Stimulated activated effector memory CD8-positive, alpha-beta T cell treated with anti-CD3 and anti-CD28 coated beads, Interleukin-12 subunit alpha, Interleukin-12 subunit beta, amount 100 ng/mL, for 72 hours (primary cell): Measurements from ENCODE around the gene GFER.

Experiments used
- ATAC-seq: fragments of 150-1000 bp; cut with Tn5 transposase; 2 replicates; pipeline ENCODE4 v1.10.0; 2021
- DNase-seq, 2 donors: peaks; one replicate each; pipeline ENCODE4 v3.0.0; 2021 to 2022; ENCODE audit warnings: low spot score in 2 of 2
- H3K27ac Mint-ChIP-seq: one replicate; pipeline ENCODE4 v1.8.0; 2022; ENCODE audit warnings: mild to moderate bottlenecking, mixed read lengths
- H3K36me3 Mint-ChIP-seq: one replicate; pipeline ENCODE4 v1.8.0; 2022; ENCODE audit warnings: mild to moderate bottlenecking, mixed read lengths
- H3K4me1 Mint-ChIP-seq: one replicate; pipeline ENCODE4 v1.8.0; 2022; ENCODE audit warnings: mixed read lengths
- H3K4me3 Mint-ChIP-seq: one replicate; pipeline ENCODE4 v1.8.0; 2022; ENCODE audit warnings: mild to moderate bottlenecking, mixed read lengths
- H3K9me3 Mint-ChIP-seq: one replicate; pipeline ENCODE4 v1.8.0; 2022; ENCODE audit warnings: mixed read lengths

Gene GFER

DNA sequence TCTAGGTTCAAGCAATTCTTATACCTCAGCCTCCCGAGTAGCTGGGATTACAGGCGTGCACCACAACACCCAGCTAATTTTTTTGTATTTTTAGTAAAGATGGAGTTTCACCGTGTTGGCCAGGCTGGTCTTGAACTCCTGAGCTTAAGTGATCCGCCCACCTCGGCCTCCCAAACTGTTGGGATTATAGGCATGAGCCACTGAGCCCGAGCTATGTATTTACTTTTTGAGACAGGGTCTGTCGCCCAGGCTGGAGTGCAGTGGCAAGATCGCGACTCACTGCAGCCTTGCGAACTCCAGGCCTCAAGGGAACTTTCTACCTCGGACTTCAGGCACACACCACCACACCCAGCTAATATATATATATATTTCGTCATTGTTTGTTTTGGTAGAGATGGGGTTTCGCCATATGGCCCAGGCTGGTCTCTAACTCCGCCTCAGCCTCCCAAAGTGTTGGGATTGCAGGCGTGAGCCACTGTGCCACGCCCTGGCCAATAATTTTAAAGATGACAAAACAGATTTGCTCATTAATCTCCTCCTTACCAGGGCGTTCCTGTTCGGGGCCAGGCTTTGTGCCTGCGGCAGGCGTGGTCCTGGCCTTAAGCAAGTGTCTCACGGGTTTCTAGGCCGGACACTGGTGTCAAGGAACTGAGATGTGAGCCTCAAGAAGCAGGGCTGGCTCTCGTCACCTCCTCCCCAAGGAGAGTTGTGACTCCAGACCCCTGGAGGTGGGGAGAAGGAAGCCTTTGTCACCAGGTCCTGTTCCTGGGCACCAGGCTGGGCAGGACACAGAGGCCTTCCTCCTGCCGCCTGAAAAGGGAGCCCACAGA lies 31.3 kb downstream of the GFER start:
- ATAC-seq (no peak), DNase-seq (no peak)

DNA sequence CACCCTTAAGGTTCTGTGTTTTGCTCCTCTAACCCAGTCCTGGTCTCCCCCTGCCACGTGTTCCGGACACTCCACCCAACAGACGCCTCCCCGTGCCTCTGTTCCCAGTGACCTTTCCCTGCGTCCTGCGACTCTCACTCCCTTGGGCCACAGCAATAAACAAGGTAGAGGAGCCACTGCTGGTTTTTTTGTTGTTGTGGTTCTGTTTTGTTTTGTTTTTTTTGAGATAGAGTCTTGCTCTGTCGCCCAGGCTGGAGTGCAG lies 31.9 kb downstream of the GFER start:
- H3K4me3 Mint-ChIP-seq, result no peak overlapping the region
- no peak overlapping the region for H3K27ac Mint-ChIP-seq
- no peaks in the 10 kb centered on the region for H3K36me3 Mint-ChIP-seq
- DNase-seq, result no peak
- peaks cover 5% of the 10 kb centered on the region for H3K4me1 Mint-ChIP-seq
- no peaks in the 10 kb centered on the region for H3K9me3 Mint-ChIP-seq
- ATAC-seq, result no peak

More for the DNA sequence above, 31.3 kb downstream of the GFER start:
- Mint-ChIP-seq H3K9me3 (no peaks in the 10 kb centered on the region), H3K4me3 (no peak overlapping the region), H3K27ac (no peak overlapping the region), H3K4me1 (no peaks in the 10 kb centered on the region), H3K36me3 (peaks cover 1% of the 10 kb centered on the region)

DNA sequence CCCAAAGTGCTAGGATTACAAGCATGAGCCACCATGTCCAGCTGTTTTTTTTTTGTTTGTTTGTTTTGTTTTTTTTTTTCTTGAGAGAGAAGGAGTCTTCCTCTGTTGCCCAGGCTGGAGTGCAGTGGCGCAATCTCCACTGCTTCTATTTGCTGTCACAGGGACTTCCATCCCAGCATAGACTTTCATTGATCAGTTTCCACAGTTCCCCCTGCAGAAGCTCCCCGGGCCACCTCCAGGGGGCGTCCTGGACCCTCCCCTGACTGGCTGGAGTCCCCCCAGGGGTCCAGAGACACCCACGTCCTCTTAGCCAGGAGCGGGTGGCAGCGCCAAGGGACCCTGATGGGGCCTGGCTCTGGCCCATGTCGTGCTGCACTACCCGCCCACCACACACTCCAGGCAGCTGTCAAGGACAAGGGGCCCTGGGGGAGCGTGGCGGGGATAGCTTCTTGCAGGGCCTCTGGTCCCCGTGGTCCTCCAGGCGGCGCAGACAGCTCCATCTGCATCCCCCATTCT lies 32.5 kb downstream of the GFER start:
- Mint-ChIP-seq H3K27ac (no peak overlapping the region), H3K36me3 (no peaks in the 10 kb centered on the region), H3K4me3 (no peak overlapping the region), H3K9me3 (no peaks in the 10 kb centered on the region), H3K4me1 (peaks cover 6% of the 10 kb centered on the region)
- peak in 1 of 2 donors; percentile 74 for DNase-seq
- ATAC-seq, result peak; percentile 39

DNA sequence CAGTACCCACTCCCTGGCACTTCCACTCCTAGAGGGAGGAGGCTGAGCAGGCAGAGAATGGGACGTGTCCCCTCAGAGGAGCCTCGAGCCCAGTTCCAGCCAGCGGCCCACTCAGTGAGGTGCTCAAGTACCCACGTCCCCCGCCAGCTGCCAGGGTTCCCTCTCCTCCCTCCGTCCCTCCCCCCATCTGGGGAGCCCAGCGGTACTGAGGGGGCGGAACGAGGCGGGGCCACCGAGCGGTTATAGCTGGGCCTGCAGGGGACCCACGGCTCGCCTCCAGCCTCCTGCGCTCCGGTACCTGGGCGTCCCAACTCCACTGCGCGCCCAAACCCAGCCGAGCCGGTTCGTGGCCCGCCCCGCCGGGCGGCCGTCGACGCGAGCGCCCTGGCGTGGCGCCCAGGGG lies 35.5 kb downstream of the GFER start, which contains the start of gene NPW:
Gene NPW (plus strand): TSS at position 268 of the 403 bp plus-strand sequence.
- H3K4me3 Mint-ChIP-seq, result peak within 1 kb of the TSS; percentile 33
- H3K36me3 Mint-ChIP-seq, result no peaks in the 10 kb centered on the region
- no peak for DNase-seq
- H3K9me3 Mint-ChIP-seq, result no peaks in the 10 kb centered on the region
- H3K4me1 Mint-ChIP-seq, result peaks cover 19% of the 10 kb centered on the region
- ATAC-seq, result no peak
- H3K27ac Mint-ChIP-seq, result no peak within 1 kb of the TSS

DNA sequence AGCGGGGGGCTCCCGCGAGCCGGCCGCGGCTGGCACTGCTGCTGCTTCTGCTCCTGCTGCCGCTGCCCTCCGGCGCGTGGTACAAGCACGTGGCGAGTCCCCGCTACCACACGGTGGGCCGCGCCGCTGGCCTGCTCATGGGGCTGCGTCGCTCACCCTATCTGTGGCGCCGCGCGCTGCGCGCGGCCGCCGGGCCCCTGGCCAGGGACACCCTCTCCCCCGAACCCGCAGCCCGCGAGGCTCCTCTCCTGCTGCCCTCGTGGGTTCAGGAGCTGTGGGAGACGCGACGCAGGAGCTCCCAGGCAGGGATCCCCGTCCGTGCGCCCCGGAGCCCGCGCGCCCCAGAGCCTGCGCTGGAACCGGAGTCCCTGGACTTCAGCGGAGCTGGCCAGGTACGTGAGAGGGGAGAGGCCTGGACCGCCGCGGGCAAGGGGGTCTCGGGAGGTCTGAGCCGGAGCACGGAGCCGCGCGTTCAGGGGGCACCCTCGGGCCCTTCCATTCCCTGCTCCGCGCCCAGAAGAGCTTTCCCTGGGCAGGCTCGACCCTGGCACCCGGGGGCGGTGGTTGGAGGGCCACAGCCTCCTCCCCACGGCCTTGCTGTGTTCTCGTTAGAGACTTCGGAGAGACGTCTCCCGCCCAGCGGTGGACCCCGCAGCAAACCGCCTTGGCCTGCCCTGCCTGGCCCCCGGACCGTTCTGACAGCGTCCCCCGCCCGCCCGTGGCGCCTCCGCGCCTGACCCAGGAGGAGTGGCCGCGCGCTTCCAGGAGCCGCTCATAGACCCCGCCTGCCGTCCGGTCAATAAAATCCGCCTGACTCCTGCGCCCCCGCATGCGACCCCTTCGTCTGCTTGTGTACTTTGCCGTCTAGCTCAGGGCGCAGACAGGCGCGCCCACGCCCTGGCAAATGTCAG lies 36.2 kb downstream of the GFER start:
- DNase-seq, result no peak
- peaks cover 19% of the 10 kb centered on the region for H3K4me1 Mint-ChIP-seq
- H3K4me3 Mint-ChIP-seq, result peak overlapping the region; percentile 33
- no peak for ATAC-seq
- H3K36me3 Mint-ChIP-seq, result no peaks in the 10 kb centered on the region
- no peak overlapping the region for H3K27ac Mint-ChIP-seq
- no peaks in the 10 kb centered on the region for H3K9me3 Mint-ChIP-seq

DNA sequence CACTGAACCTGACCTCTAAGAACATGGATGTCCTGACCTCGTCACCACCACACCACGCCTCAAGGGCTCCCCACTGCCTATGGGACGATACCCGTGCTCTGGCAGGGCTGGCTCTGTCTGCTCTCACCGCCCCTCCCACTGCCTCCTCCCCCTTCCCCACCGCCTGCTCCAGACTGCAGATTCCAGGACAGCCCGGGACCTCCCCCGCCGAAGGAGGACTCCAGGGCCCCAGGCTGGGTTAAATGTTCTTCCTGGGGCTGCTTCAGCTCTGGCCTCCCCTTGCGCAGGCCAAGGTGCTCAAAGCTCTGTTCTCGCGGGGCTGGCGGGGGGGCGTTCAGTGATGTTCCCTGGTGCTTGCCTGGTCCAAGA lies 38.7 kb downstream of the GFER start:
- H3K4me1 Mint-ChIP-seq, result peaks cover 30% of the 10 kb centered on the region
- ATAC-seq, result peak; percentile 51

DNA sequence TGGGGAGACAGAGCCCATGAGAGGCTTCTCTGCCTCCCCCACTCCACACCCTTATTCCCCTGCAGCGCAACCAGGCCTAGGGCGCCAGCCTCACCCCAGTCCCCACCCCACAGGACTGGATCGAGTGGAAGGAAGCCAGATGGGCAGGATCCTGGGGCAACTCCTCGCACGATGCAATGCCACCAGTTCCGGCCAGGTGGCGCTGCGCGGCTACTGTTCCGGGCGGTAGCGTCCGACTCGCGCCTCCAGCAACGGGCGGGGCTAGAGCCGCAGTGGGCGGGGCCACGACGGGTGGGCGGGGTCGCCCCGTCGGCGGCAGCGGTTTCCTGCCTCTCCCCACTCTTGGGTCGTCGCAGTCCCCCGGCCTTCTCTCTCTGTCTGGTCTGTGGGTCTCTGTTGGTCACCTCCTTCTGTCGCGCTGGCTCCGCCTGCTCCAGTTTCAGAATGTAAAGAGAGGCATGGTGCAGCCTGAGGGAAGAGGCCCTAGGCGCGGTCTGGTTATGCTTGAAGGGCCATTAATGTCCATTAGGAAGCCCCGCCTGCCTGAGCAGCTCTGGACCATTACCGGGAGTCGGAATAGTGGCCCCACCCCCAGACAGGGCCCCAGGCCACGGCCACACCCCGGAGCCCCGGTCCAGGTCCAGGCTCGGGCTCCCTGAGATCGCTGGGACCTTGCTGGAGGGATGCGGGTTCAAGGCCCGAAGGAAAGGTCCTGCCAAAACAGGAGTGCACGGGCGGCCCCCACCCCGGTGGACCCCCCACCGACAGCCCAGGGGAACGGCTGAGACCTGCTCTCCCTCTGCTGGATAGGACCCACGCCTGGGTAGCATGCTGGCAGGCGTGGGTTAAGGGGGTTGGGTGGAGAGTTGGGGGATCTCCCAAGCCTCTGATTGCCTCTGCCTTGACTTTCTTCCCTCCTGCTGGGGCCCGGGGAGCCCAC lies 39.4 kb downstream of the GFER start:
- no peaks in the 10 kb centered on the region for H3K36me3 Mint-ChIP-seq
- ATAC-seq, result peak; percentile 83
- peak overlapping the region; percentile 87 for H3K27ac Mint-ChIP-seq
- DNase-seq, result peak; percentile 99
- no peaks in the 10 kb centered on the region for H3K9me3 Mint-ChIP-seq
- H3K4me3 Mint-ChIP-seq, result peak overlapping the region; percentile 74
- peaks cover 30% of the 10 kb centered on the region for H3K4me1 Mint-ChIP-seq

More for the DNA sequence above, 38.7 kb downstream of the GFER start:
- Mint-ChIP-seq H3K36me3 (no peaks in the 10 kb centered on the region), H3K27ac (peak overlapping the region; percentile 87), H3K9me3 (no peaks in the 10 kb centered on the region), H3K4me3 (peak overlapping the region; percentile 74)
- DNase-seq, result peak in 1 of 2 donors; percentile 68

DNA sequence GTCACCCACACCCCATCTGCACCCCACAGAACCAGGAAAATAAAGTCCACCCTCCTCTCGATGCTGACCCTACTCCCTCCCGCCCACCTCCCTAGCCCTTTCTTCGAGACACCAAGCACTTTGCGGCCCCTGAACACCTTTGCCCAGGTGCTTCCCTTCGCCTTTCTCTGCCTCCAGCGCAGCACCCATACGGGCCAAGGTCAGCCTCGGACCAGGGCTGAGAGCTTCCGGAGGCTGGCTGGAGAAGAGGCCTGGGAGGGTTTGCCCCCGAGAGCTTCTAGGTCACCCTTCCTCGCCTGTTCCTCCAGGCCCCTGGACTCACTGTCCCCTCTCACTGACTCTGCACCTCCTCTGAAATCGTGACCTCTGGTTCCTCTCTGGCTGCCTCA lies 40.0 kb downstream of the GFER start:
- Mint-ChIP-seq H3K27ac (no peak overlapping the region), H3K9me3 (no peaks in the 10 kb centered on the region)
- DNase-seq, result no peak

DNA sequence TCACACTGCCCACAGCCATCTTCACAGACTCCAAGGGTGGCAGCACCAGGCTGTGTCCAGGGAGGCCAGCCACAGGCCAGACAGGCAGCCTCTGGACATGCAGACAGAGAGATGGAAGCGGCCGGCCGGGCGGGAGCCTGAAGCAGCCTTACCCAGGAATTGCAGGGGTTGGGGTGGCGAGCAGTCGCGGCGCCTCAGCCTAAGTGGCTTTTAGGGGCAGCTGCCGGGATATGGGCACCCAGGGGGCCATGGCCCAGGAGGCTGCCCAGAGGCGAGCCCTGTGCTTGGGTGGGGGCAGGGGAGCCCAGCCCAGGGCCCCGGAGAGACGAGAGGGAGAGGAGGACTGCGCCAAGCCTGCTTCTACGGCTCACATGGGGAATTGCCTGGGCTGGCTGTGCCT lies 41.3 kb downstream of the GFER start:
- DNase-seq (no peak), ATAC-seq (no peak)
- Mint-ChIP-seq H3K4me1 (peaks cover 30% of the 10 kb centered on the region), H3K36me3 (no peaks in the 10 kb centered on the region), H3K27ac (peak overlapping the region; percentile 52), H3K4me3 (peak overlapping the region; percentile 55), H3K9me3 (no peaks in the 10 kb centered on the region)

More for the DNA sequence above, 40.0 kb downstream of the GFER start:
- no peak overlapping the region for H3K4me3 Mint-ChIP-seq
- no peaks in the 10 kb centered on the region for H3K36me3 Mint-ChIP-seq
- ATAC-seq, result no peak
- H3K4me1 Mint-ChIP-seq, result peaks cover 30% of the 10 kb centered on the region

DNA sequence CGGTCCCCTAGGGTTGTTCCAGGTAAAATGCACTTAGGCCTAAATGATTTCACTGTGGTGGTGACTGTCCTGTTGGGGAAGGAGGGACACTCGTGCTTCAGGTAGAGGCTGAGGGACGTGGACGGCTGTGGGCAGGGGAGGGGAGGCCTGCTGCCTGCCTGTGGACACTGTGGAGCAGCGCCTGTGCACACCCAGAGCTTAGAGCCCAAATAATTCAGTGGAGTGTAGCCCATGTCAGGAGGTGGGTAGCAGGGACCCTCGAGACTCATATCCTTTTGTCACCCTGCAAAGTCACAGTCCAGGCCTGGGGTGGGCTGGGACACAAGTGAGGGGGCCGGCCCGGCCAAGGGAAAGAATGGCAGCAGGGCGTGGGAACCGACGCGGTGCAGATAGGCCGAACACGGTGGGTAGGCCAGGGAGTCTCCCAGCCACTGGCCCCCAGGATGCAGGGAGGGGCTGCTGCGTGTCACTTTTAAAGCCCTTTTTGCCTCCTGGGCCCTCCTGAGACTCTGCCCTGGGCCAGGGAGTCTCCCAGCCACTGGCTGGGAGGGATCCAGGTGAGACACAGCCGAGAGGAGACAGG lies 42.0 kb downstream of the GFER start:
- peaks cover 24% of the 10 kb centered on the region for H3K4me1 Mint-ChIP-seq
- DNase-seq (no peak), ATAC-seq (no peak)
- H3K27ac Mint-ChIP-seq, result no peak overlapping the region
- H3K36me3 Mint-ChIP-seq, result no peaks in the 10 kb centered on the region
- no peaks in the 10 kb centered on the region for H3K9me3 Mint-ChIP-seq
- peak overlapping the region; percentile 55 for H3K4me3 Mint-ChIP-seq

DNA sequence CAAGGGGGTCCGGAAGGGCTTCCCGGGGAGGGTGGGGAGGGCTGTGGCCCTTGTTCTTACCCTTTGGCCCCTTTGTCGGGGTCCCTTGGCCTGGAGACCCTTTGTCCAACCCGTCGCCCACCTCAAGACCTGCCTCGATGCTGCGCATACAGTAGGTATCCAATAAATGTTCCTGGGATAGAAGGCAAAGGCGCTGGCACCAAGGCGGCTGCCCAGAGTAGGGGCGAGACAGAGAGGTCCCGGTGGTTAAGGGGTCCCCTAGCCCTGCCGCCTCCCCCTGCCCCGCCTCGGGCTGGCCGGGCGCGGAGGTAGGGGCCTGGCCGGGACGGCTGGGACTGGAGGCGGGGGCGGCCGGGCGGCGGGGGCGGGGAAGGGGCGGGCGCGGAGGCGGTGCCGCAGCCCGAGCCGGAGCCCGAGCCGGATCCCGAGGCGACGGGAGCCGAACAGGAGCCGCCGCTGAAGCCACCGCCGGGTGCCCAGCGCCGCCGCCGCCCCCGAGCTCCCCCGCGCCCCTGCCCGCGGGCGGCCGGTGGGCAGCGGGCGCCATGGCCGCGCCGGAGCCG lies 42.5 kb downstream of the GFER start, which contains the start of gene NHERF2:
Gene NHERF2 (plus strand): TSS at position 442 of the 563 bp plus-strand sequence. CDS start 104 bp downstream, at position 546.
- Mint-ChIP-seq H3K4me1 (peaks cover 24% of the 10 kb centered on the region), H3K4me3 (peak within 1 kb of the TSS; percentile 55), H3K36me3 (no peaks in the 10 kb centered on the region), H3K27ac (no peak within 1 kb of the TSS), H3K9me3 (no peaks in the 10 kb centered on the region)
- no peak for DNase-seq
- peak; percentile 1 for ATAC-seq

DNA sequence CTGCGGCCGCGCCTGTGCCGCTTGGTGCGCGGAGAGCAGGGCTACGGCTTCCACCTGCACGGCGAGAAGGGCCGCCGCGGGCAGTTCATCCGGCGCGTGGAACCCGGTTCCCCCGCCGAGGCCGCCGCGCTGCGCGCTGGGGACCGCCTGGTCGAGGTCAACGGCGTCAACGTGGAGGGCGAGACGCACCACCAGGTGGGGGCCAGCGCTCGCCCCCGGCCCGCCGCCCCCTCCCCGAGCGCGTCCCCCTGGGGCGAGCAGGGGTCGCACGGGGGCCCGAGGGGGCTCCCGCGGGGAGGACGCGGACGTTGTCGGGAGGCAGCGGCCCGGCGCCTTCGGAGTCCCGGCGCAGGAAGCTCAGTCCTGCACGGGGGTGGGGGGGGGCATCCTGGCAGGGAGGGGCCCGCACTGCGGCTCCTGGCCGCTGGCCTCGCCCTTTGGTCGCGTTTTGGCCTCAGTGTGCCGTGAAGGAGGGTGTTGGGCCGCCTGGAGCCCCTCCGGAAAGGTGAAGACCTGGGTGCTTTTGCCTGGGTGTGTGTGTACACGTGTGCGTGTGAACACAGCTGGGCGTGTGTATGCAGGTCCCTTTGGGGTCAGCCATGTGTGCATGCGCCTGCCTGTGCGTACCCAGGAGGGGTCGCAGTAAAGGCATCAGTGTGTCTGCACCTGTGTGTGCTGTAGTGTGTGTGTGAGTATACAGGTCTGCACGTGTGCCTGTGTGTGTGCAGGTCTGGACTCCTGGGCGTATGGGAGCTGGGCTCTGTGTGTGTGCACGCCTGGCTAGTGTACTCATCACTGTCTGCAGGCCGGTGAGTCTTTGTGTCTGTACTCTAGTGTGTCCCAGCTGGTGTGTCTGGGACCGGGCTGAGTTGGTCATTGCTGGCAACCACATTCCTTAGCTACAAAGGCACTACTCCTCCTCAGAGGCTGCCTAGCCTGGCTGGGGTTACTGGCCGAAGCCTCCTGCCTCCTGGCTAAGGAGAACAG lies 43.3 kb downstream of the GFER start:
- H3K4me1 Mint-ChIP-seq, result peaks cover 27% of the 10 kb centered on the region
- no peak overlapping the region for H3K27ac Mint-ChIP-seq
- peak; percentile 25 for ATAC-seq
- H3K36me3 Mint-ChIP-seq, result no peaks in the 10 kb centered on the region
- peak overlapping the region; percentile 55 for H3K4me3 Mint-ChIP-seq
- H3K9me3 Mint-ChIP-seq, result no peaks in the 10 kb centered on the region
- no peak for DNase-seq

DNA sequence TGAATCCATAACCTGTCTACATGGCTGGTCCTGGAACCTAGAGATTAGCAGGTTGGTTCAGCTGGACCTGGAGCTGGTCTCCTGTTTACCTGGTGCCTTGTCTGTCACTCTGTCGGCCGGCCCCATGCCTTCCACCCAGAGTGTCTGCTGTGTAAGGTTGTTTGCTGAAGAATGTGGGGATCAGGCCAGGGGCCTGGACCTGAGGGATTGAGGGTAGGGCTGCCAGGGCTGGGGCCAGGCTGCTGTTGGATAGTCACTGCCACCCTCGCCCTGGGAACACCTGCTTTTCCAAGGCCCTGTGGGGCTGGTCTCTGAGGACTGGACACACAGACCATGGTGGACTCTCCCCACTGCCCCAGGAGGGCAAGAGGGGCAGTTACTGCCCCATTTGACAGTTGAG lies 44.2 kb downstream of the GFER start:
- peaks cover 22% of the 10 kb centered on the region for H3K4me1 Mint-ChIP-seq
- no peak for DNase-seq
- H3K27ac Mint-ChIP-seq, result no peak overlapping the region
- peak overlapping the region; percentile 55 for H3K4me3 Mint-ChIP-seq
- H3K36me3 Mint-ChIP-seq, result no peaks in the 10 kb centered on the region
- no peaks in the 10 kb centered on the region for H3K9me3 Mint-ChIP-seq
- ATAC-seq, result no peak
